ENCODE measurements around the gene TAS1R3. TPM values are rescaled to one million over a fixed set of nuclear protein-coding genes. Genes with fewer than 3 reads are reported as not detected.

TAS1R3 gene
- total and polyA plus RNA-seq, 2 experiments from 2014 or later = 0.14 TPM; not detected in 1

DNA sequence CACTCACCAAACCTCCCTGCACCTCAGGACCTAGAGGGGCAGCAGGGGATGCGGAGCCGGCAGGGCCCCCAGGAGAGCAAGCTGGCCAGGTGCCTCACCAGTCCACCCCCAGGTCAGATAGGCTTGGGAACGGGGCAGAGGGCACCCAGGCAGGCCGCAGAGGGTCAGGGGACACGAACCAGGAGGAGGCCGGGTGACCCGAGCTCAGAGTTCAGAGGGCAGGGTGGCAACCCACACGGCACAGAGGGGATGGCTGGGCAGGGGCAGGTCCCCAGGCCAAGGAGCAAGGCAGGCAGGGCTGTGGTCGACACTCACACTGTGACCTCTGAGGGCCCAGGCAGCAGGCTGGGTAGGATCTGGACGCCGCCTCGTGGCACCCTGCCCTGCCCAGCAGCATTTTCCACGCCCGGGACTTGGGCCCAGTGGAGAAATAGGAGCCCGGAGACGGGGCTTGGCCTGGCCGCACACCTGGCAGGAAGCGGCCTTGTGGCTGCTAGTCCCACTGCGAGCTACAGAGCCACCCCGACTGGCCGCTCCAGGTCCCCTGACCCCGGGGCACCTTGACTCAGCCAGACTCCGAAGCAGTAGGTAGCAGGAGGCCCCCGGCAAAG is 12.8 kb downstream of the TAS1R3 start:
- Histone ChIP-seq H3K27me3 (ENCODE audit: insufficient read depth) (no peaks in the 10 kb centered on the region), H2AFZ (no peak overlapping the region), H3K27ac (ENCODE audit: low read depth) (no peak overlapping the region), H3K36me3 (ENCODE audit: insufficient read depth) (no peaks in the 10 kb centered on the region), H4K20me1 (replicated peaks; ENCODE audit: insufficient read depth) (peaks cover 3% of the 10 kb centered on the region), H3K4me2 (no peak overlapping the region), H3K79me2 (replicated peaks; ENCODE audit: insufficient read depth) (peaks cover 14% of the 10 kb centered on the region), H3F3A (replicated peaks; ENCODE audit: low read depth) (peaks cover 15% of the 10 kb centered on the region), H3K4me3 (no peak overlapping the region), H3K9me2 (ENCODE audit: insufficient read depth) (no peaks in the 10 kb centered on the region), H3K4me1 (ENCODE audit: insufficient read depth) (peaks cover 7% of the 10 kb centered on the region; the same call in 1 of the 2 replicates)
- H3K36me3 Mint-ChIP-seq (ENCODE audit: low read depth) = peaks cover 18% of the 10 kb centered on the region
- DNase-seq (ENCODE audit: low spot score) (no peak), ATAC-seq (no peak)
- TF ChIP-seq JUNB (IDR thresholded peaks at IDR 0.05; ENCODE audit: unreplicated experiment) (no peak), EZH2phosphoT487 (IDR thresholded peaks at IDR 0.05; ENCODE audit: unreplicated experiment) (no peak), POLR2AphosphoS5 (IDR thresholded peaks at IDR 0.05; ENCODE audit: low read depth) (no peak)
- no peak overlapping the region for H3K4me3 Mint-ChIP-seq
- H3K27me3 Mint-ChIP-seq (ENCODE audit: insufficient read depth, low read depth, poor library complexity) = peaks cover 10% of the 10 kb centered on the region
- no peak overlapping the region for H3K27ac Mint-ChIP-seq
- peaks cover 13% of the 10 kb centered on the region for H3K4me1 Mint-ChIP-seq
- H3K9me3 Mint-ChIP-seq = no peaks in the 10 kb centered on the region; the same call in 2 of the 3 replicates

DNA sequence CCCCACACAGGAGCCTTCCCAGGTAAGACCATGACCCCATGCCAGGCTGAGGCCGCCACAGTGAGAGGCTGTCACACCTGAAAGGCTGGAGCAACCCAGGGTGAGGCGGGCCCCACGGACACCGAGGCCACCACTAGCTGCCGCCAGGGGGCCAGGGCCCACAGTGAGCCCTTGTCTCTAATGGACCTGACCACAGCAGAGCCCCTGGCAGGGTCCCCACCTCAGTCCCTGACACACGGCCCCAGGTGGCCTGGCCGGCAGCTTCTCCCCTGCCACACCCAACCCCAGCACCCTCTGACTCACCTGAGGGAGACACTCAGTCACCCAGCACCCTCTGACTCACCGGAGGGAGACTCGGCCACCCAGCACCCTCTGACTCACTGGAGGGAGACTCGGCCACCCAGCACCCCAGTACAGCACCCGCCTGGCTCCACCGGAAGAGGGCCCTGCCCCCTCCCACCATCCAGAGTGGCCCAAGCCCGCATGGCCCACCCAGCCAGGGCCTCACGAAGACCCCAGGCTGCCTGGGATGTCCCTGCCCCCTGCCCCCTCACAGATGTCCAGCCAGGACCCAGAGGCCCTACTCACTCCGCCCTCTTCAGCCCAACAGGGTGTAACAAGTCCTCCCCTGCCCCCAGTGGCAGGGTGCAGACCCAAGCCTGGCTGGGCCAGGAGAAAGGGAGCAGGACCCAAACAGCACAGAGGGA is 13.7 kb downstream of the TAS1R3 start:
- peaks cover 13% of the 10 kb centered on the region for H3K4me1 Mint-ChIP-seq
- Histone ChIP-seq H3K36me3 (ENCODE audit: insufficient read depth) (no peaks in the 10 kb centered on the region), H3K9me2 (ENCODE audit: insufficient read depth) (no peaks in the 10 kb centered on the region), H3K4me1 (ENCODE audit: insufficient read depth) (peaks cover 7% of the 10 kb centered on the region; the same call in 1 of the 2 replicates), H3K27ac (ENCODE audit: low read depth) (no peak overlapping the region), H3K4me2 (no peak overlapping the region), H3K4me3 (no peak overlapping the region), H3K27me3 (ENCODE audit: insufficient read depth) (no peaks in the 10 kb centered on the region), H4K20me1 (replicated peaks; ENCODE audit: insufficient read depth) (peaks cover 3% of the 10 kb centered on the region), H3F3A (replicated peaks; ENCODE audit: low read depth) (peaks cover 15% of the 10 kb centered on the region), H3K79me2 (replicated peaks; ENCODE audit: insufficient read depth) (peaks cover 14% of the 10 kb centered on the region), H2AFZ (no peak overlapping the region)
- no peak overlapping the region for H3K4me3 Mint-ChIP-seq
- no peak for TF ChIP-seq ZNF114 (CRISPR knock-in tag; IDR thresholded peaks at IDR 0.05)
- TF ChIP-seq, protein P1, sequence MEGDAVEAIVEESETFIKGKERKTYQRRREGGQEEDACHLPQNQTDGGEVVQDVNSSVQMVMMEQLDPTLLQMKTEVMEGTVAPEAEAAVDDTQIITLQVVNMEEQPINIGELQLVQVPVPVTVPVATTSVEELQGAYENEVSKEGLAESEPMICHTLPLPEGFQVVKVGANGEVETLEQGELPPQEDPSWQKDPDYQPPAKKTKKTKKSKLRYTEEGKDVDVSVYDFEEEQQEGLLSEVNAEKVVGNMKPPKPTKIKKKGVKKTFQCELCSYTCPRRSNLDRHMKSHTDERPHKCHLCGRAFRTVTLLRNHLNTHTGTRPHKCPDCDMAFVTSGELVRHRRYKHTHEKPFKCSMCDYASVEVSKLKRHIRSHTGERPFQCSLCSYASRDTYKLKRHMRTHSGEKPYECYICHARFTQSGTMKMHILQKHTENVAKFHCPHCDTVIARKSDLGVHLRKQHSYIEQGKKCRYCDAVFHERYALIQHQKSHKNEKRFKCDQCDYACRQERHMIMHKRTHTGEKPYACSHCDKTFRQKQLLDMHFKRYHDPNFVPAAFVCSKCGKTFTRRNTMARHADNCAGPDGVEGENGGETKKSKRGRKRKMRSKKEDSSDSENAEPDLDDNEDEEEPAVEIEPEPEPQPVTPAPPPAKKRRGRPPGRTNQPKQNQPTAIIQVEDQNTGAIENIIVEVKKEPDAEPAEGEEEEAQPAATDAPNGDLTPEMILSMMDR (conservative IDR thresholded peaks at IDR 0.05; ENCODE audit: low read depth in 2 of 2) = peak; percentile 40 to 59
- no peaks in the 10 kb centered on the region; the same call in 2 of the 3 replicates for H3K9me3 Mint-ChIP-seq
- ATAC-seq (peak; percentile 31), DNase-seq (ENCODE audit: low spot score) (no peak)
- peaks cover 18% of the 10 kb centered on the region for H3K36me3 Mint-ChIP-seq (ENCODE audit: low read depth)
- peaks cover 9% of the 10 kb centered on the region for H3K27me3 Mint-ChIP-seq (ENCODE audit: insufficient read depth, low read depth, poor library complexity)
- H3K27ac Mint-ChIP-seq = no peak overlapping the region

DNA sequence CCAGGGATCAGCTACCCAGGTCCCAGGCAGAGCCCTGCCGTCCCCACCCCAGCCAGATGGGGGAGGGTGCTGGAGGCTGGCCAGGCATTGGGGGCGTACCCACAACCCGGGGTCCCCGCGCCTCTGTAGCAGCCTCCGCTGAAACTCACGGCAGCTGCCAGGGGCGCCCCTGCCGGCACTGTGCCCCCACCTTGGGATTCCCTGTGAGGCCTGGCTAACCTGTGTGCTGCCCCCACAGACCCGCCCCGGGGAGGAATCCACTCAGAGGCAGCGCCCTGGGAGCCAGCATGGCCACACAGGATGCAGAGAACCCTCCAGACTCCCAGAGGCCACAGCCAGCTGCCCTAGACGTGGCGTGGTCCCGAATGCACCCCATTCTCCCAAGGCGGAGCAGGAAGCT is 14.3 kb downstream of the TAS1R3 start:
- H3F3A ChIP-seq (replicated peaks; ENCODE audit: low read depth) = peaks cover 14% of the 10 kb centered on the region
- H3K36me3 Mint-ChIP-seq (ENCODE audit: low read depth) = peaks cover 12% of the 10 kb centered on the region
- no peak overlapping the region for H3K27ac ChIP-seq (ENCODE audit: low read depth)
- DNase-seq (ENCODE audit: low spot score) (no peak), ATAC-seq (no peak)
- no peak overlapping the region for H3K27ac Mint-ChIP-seq
- peaks cover 7% of the 10 kb centered on the region; the same call in 1 of the 2 replicates for H3K4me1 ChIP-seq (ENCODE audit: insufficient read depth)
- no peak overlapping the region for H3K4me2 ChIP-seq
- H3K4me3 Mint-ChIP-seq = no peak overlapping the region
- H3K4me1 Mint-ChIP-seq = peaks cover 13% of the 10 kb centered on the region
- H3K36me3 ChIP-seq (ENCODE audit: insufficient read depth) = no peaks in the 10 kb centered on the region
- H4K20me1 ChIP-seq (replicated peaks; ENCODE audit: insufficient read depth) = peaks cover 3% of the 10 kb centered on the region
- H3K4me3 ChIP-seq = no peak overlapping the region
- H3K9me3 Mint-ChIP-seq = no peaks in the 10 kb centered on the region; the same call in 2 of the 3 replicates
- H3K27me3 Mint-ChIP-seq (ENCODE audit: insufficient read depth, low read depth, poor library complexity) = peaks cover 7% of the 10 kb centered on the region
- H3K9me2 ChIP-seq (ENCODE audit: insufficient read depth) = no peaks in the 10 kb centered on the region
- no peak overlapping the region for H2AFZ ChIP-seq
- H3K27me3 ChIP-seq (ENCODE audit: insufficient read depth) = no peaks in the 10 kb centered on the region
- H3K79me2 ChIP-seq (replicated peaks; ENCODE audit: insufficient read depth) = peaks cover 14% of the 10 kb centered on the region
- TF ChIP-seq, protein P2, sequence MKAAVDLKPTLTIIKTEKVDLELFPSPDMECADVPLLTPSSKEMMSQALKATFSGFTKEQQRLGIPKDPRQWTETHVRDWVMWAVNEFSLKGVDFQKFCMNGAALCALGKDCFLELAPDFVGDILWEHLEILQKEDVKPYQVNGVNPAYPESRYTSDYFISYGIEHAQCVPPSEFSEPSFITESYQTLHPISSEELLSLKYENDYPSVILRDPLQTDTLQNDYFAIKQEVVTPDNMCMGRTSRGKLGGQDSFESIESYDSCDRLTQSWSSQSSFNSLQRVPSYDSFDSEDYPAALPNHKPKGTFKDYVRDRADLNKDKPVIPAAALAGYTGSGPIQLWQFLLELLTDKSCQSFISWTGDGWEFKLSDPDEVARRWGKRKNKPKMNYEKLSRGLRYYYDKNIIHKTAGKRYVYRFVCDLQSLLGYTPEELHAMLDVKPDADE (IDR thresholded peaks at IDR 0.05) = no peak
- TF ChIP-seq STAT1 (IDR thresholded peaks at IDR 0.05; ENCODE audit: unreplicated experiment) (no peak), ZNF331 (CRISPR knock-in tag; IDR thresholded peaks at IDR 0.05; ENCODE audit: low read depth) (no peak), EZH2 (IDR thresholded peaks at IDR 0.05; ENCODE audit: low read depth, unreplicated experiment) (no peak), EZH2phosphoT487 (IDR thresholded peaks at IDR 0.05; ENCODE audit: unreplicated experiment) (no peak), POLR2AphosphoS5 (IDR thresholded peaks at IDR 0.05; ENCODE audit: low read depth) (no peak)
- TF ChIP-seq, protein P3, sequence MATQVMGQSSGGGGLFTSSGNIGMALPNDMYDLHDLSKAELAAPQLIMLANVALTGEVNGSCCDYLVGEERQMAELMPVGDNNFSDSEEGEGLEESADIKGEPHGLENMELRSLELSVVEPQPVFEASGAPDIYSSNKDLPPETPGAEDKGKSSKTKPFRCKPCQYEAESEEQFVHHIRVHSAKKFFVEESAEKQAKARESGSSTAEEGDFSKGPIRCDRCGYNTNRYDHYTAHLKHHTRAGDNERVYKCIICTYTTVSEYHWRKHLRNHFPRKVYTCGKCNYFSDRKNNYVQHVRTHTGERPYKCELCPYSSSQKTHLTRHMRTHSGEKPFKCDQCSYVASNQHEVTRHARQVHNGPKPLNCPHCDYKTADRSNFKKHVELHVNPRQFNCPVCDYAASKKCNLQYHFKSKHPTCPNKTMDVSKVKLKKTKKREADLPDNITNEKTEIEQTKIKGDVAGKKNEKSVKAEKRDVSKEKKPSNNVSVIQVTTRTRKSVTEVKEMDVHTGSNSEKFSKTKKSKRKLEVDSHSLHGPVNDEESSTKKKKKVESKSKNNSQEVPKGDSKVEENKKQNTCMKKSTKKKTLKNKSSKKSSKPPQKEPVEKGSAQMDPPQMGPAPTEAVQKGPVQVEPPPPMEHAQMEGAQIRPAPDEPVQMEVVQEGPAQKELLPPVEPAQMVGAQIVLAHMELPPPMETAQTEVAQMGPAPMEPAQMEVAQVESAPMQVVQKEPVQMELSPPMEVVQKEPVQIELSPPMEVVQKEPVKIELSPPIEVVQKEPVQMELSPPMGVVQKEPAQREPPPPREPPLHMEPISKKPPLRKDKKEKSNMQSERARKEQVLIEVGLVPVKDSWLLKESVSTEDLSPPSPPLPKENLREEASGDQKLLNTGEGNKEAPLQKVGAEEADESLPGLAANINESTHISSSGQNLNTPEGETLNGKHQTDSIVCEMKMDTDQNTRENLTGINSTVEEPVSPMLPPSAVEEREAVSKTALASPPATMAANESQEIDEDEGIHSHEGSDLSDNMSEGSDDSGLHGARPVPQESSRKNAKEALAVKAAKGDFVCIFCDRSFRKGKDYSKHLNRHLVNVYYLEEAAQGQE (IDR thresholded peaks at IDR 0.05; ENCODE audit: unreplicated experiment) = no peak
